HG03378 (cell line): ENCODE measurements around the gene PFKL.

Experiments used
- ATAC-seq: cut with Tn5 transposase; IDR thresholded peaks from one replicate; pipeline ENCODE4 v1.9.1; 2021; ENCODE audit warnings: mild to moderate bottlenecking, moderate library complexity; ENCODE audit not compliant: unreplicated experiment

PFKL gene

DNA sequence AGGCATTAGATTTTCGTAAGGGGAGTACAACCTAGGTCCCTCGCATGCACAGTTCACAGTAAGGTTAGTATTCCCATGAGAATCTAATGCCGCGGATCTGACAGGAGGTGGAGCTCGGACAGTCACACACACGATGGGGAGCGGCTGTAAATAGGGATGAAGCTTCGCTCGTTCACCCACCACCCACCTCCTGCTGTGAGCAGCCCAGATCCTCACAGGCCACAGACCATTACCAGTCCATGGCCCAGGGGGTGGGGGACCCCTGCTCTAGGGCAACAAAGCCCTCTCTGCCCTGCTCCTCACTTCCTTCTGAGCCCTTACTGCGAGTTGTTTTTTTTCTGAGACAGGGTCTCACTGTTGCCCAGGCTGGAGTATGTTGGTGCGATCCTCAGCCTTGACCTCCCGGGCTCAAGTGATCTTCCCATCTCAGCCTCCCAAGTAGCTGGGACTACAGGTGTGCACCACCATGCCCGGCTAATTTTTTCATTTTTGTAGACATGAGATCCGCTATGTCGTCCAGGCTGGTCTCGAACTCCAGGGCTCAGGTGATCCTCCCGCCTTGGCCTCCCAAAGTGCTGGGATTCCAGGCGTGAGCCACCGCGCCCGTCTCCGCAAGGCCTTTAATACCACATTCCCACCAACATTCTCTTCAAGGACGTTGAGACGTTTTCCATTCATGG lies 74.9 kb downstream of the PFKL start:
- no peak for ATAC-seq

DNA sequence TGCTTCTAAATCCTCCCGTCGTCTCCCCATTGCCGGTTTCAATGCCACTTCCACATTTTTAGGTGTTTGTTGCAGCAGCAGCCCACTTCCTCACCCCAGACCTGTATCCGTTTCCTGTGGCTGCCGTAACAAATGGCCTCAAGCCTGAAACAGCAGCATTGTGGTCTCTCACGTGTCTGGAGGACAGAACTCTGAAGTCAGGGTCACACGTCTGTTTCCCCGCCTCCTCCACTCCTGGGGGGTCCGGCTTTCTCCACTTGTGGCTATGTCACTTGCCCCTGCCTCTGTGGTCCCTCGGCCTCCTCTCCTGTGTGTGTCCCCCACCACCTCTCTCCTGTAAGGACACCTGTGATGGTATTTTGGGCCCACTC lies 75.4 kb downstream of the PFKL start:
- ATAC-seq, result no peak

GRCh38 chr21:44375761-44376241 lies 75.9 kb downstream of the PFKL start:
- no peak for ATAC-seq

DNA sequence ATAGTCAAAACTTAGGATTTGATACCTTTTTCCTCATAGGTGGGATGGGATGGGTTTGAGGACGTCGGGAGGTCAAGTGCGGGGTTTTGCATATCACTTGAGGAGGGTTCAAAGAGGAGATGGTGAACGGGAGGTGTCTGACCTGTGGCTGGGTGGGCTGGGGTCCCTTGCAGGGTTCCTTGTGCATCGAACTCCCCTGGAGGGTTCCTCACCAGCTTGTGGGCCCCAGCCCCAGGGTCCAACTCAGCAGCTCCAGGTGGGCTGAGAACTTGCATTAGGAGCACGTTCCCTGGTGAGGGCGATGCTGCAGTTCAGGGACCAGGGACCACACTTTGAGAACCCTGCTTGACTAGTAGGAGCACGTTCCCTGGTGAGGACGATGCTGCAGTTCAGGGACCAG lies 76.8 kb downstream of the PFKL start:
- ATAC-seq, result no peak
